ENCODE data around the gene OSER1.

OSER1 gene

GRCh38 chr20:44224637-44225036 is 14.1 kb upstream of the OSER1 start:
- DNase-seq (ENCODE audit: low spot score) = no peak

DNA sequence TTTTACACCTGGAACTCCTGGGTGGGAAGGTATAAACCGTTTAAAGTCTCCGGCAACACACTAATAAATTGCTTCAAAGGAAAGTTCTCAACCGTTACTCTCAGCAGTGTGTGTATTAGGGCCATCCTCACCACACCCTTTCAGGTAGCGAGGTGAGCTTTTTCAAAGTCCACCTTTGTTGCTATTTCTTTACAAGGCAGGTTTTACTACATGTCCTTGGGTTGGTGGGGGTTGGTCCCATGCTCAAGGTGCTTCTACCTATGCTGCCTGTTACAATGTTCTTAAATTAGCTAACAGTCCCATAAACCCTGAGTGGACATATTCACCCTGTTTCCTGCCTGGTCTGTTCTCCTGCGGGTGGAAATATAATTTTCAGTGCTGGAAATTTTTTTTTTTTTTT is 13.2 kb upstream of the OSER1 start:
- DNase-seq (ENCODE audit: low spot score) = no peak

- DNase-seq (ENCODE audit: low spot score) = no peak
Measured at GRCh38 chr20:44222633-44223368, 12.2 kb upstream of the OSER1 start.

GRCh38 chr20:44222027-44222426 is 11.5 kb upstream of the OSER1 start:
- no peak for DNase-seq (ENCODE audit: low spot score)

DNA sequence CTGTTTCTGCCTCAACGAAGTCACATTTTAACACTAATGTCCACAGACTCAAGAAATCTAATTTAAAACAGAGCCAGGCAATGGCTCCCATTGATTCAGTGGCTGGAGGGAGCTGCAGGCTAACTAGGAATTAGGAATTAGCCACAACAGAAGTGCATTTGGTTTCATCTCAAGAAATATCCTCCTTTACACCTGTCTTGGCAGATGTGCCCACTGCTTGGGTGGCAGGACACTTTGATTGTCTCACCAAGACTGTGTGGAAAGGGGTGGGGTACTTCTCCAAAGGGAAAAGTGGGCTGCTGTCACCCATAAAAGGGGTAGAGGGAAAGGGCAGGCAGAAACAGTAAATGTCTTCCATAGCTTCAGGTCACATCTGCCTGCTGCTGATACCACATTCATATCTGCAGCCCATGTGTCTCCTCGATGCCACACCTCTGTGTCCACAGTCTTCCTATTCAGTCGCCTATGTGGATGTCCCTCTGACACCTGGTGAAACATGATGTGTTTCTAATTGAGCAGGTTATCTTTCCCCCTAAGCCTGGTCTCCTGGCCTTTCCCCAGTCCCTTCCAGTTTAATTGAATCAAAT is 10.9 kb upstream of the OSER1 start:
- no peak for DNase-seq (ENCODE audit: low spot score)

DNA sequence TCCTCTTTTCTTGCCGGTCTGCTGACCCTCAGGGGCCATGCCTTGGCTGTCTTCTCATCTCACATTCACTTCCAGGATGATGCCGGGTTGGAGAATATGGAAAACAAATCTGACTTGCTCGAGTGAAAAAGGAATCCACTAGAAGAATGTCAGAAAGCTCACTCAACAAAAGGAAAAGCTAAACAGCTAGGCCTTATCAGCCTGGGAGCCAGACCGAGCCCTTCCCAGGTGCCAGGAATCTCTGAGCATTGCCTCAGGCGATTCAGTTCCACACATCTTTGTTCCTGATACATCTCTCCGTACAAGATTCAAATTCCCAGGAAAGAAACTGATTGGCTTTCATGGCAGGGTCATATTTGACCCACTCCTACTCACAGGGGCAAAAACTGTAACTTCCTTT is 9.2 kb upstream of the OSER1 start:
- no peak for DNase-seq (ENCODE audit: low spot score)

GRCh38 chr20:44219170-44219730 is 8.7 kb upstream of the OSER1 start:
- no peak for DNase-seq (ENCODE audit: low spot score)

GRCh38 chr20:44218446-44218845 is 7.9 kb upstream of the OSER1 start:
- DNase-seq (ENCODE audit: low spot score) = no peak

GRCh38 chr20:44217342-44218092 is 6.9 kb upstream of the OSER1 start:
- peak; percentile 78 for DNase-seq (ENCODE audit: low spot score)

DNA sequence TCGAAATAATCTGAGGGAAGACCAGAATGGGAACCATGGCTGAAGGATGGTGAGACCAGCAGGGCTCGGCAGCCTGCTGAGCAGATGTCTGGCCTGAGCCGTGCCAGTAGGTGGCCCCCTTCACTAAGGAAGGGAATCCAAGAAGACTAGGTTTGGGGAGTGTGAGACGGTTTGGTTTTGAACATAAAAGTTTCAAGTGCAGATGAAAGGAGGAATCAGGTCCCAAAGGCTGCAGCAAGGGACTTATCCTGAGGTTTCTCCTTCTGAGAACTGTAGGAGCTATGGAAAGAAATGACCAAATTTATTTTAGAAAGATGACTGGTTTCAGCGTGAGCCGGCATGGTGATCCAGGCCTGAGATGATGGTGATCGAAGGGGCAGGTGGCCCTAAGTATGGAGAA is 4.6 kb upstream of the OSER1 start:
- peak; percentile 51 for DNase-seq (ENCODE audit: low spot score)

DNA sequence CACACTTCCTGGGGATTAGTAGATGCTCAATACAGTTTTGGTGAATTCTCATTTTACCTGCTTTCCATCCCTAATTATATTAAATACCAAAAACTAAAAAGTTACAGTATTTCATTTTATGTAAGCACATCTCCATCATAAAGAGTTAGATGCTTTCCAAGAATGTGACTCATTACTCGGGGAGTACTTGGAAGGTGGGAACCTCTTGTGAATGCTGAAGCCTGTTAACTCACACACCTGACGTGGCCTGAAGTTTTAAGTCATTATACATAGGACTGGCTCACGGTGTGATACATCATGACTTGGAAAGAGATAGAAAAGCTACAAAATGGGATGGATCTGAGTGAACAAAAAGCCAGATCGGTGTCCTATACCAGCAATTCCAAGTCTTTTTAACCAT is 2.2 kb upstream of the OSER1 start:
- no peak for DNase-seq (ENCODE audit: low spot score)

DNA sequence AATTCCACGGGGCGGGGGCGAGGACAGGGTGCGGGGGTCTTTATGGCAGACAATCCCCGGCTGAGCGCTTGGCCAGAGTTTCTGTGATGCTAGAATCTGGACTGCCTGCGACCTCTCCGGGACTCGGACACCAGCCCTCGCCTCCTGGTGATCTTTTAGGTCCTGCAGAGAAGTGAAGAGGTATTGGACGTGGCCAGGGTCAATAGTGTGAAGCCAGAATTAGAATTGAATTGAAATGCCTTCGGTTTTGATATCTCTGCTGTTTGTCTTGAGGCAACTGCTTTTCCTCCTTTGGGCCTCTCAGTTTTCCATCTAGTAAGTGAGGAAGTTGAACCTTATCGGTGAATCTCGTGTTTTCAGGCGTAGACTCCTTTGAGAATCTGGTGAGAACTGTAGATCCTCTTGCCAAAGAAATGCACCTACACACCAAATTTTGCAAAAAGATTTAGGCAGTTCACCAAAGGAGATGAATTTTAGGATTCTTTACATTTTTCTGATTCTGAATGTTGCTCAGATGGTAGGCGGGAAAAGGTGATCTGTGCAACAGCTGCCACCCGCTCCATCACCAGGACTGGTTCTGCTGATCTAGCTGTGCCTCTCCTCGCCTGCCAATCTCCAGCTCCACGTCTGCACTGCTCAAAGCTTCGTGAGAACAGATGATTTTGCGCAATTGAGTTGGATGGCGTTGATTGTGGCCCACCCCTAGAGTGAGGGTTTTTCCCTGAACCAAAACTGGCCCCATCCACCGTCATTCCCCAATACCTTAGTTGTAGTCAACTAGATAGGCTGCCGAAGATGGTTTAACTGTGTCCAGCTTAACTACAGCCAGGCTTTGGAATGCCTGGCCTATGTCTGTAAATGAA is 837 bp upstream of the OSER1 start:
- DNase-seq (ENCODE audit: low spot score) = no peak

DNA sequence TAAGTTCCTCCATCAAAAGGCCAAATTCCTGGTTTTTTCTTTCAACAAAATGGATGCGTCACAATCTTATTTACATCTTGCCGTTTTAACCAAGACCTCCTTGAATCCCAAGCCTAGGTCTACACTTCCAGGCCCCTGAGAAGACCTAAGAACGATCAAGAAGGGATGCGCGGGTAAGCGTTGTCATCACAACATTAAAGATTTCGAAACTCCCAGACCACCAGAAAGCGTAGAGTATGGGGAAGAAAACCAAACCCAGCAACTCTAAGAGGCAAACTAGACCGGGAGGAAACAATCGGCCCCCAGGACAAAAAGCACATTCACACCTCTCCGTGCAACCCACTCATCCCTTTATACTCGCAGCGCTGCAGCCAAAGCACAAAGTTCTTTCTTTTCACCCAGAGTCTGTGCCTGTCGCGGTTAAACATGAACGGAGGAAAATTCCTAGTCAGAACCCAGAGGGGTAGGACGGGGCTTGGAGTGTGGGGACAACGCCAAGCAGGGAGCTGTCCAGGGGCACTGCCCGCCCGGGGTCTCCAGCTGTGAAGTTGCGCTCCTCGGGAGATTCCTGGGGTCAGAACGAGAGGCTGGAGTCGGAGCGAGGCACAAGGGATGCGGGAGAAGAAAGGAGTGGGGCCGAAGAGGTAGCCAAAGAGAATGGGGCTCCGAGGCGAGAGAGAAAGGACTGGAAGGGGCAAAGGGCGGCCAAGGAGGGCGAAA is 725 bp downstream of the OSER1 start:
- DNase-seq (ENCODE audit: low spot score) = no peak

DNA sequence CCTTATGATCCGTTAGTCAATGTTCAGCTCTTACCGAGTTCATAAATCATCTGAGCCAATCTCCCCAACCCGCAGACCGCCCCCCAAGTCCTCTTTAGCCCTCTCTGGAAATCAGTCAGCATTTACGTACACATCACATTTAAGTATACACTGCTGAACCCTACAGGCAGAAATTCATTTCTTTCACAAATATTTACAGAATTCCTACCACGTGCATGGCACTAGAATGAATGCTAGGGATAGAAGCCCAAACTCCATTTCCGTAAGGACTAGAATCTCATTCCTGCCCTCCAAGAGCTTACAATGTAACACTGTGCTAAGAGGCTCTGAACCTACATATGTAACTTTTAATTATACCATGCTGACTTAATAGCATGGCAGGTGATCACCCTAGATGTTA is 1.8 kb downstream of the OSER1 start:
- no peak for DNase-seq (ENCODE audit: low spot score)

GRCh38 chr20:44208165-44208564 is 2.4 kb downstream of the OSER1 start:
- no peak for DNase-seq (ENCODE audit: low spot score)

DNA sequence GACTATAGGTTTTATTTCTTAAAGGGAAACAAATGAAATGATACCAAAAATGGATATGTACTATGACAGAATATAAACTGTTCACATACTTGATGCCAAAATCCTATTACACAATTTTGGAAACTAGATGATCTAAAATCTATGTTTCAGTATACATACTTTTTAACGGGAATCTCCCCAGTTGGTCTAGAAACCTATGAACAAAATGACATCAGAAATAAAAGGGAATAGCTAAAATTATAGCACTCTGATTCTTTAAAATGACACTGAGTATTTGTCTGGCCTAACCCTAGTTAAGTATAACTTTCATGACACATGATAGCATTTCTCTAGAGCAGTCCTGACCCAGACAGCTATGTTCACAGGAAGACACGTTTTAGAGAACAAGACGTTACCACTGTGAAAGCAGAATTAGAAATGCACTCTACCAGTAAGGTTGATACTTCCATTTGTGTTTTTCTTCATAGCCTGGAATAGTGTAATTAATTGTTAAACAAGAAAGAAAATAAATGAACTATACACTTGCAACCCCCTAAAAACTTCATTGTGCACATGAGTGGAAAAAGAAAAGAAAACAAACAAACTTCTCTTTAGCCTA is 3.3 kb downstream of the OSER1 start:
- DNase-seq (ENCODE audit: low spot score) = no peak

DNA sequence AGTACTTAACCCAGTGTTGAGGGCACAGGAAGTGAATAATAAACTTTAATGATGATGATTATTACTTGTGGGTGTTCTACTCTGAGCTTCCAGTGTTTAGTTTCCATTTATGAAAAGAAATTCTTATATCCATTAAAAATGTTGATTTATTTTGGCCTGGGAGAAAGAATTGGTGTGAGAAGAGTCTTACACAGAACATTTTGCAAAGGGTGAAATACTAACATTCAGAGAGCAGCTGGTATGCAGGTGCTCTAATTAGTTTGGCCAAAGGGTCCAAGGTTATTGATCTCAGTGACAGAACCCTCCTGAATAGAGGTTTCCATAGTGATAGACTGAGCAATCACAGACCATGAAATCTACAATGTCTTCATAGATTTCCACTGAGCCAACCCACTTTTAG is 4.4 kb downstream of the OSER1 start:
- no peak for DNase-seq (ENCODE audit: low spot score)

DNA sequence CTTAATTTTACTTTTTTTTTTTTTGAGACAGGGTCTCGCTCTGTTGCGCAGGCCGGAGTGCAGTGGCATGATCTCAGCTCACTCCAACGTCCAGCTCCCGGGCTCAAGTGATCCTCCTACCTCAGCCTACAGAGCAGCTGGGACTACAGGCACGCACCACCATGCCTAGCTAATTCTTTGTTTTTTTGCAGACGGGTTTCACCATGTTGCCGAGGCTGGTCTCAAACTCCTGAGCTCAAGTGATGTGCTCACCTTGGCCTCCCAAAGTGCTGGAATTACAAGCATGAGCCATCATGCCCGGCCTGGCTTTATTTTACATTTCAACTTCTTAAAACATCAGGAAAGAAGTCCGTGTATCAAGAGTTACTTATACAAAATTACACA is 5.7 kb downstream of the OSER1 start:
- no peak for DNase-seq (ENCODE audit: low spot score)

GRCh38 chr20:44204156-44204831 is 6.3 kb downstream of the OSER1 start:
- DNase-seq (ENCODE audit: low spot score) = peak; percentile 89

GRCh38 chr20:44203161-44203560 is 7.4 kb downstream of the OSER1 start:
- DNase-seq (ENCODE audit: low spot score) = no peak
